Activated naive CD8-positive, alpha-beta T cell treated with anti-CD3 and anti-CD28 coated beads, Interleukin-2, amount 10 ng/mL, durations not matched to agents 7 days and 5 days (primary cell): ENCODE data around the gene PMS2. TPM values are rescaled to one million over a fixed set of nuclear protein-coding genes. Genes with fewer than 3 reads are reported as not detected.
"Not testable (repeated sequence)": the region's sequence is repeated elsewhere in the genome, so short reads cannot be mapped to it uniquely, and the experiment has no call there.

Experiments
- ATAC-seq: fragments of 150-1000 bp; cut with Tn5 transposase; one replicate; pipeline ENCODE4 v1.10.0; 2021; ENCODE audit warnings: low read depth, moderate library complexity
- POLR2A ChIA-PET: fragments of 350-600 bp; sonication (Branson Sonifier 250); formaldehyde crosslinking; loops from one replicate; lab custom pipeline; 2021; ENCODE audit warnings: antibody characterized with exemption; lab: Charles Lee
- DNase-seq: peaks from one replicate; pipeline ENCODE4 v3.0.0; 2021
- H3K27ac Mint-ChIP-seq: one replicate; pipeline ENCODE4 v1.8.0; 2022; ENCODE audit warnings: mild to moderate bottlenecking, mixed read lengths
- H3K27me3 Mint-ChIP-seq: one replicate; pipeline ENCODE4 v1.8.0; 2022; ENCODE audit warnings: mild to moderate bottlenecking, moderate library complexity, mixed read lengths
- H3K36me3 Mint-ChIP-seq: one replicate; pipeline ENCODE4 v1.8.0; 2021; ENCODE audit warnings: mild to moderate bottlenecking, mixed read lengths
- H3K4me1 Mint-ChIP-seq: one replicate; pipeline ENCODE4 v1.8.0; 2021; ENCODE audit warnings: mixed read lengths
- H3K4me3 Mint-ChIP-seq: one replicate; pipeline ENCODE4 v1.8.0; 2022; ENCODE audit warnings: mild to moderate bottlenecking, moderate library complexity, mixed read lengths
- H3K9me3 Mint-ChIP-seq: one replicate; pipeline ENCODE4 v1.8.0; 2021; ENCODE audit warnings: mixed read lengths
- total RNA-seq, 2 experiments: library from RNA; stranded (reverse); gene quantifications; one replicate each; pipeline ENCODE4 v1.2.3, GENCODE V29; 2021

Gene PMS2
- total RNA-seq, 2 experiments from 2014 or later, result 21.1 to 24.1 TPM

DNA sequence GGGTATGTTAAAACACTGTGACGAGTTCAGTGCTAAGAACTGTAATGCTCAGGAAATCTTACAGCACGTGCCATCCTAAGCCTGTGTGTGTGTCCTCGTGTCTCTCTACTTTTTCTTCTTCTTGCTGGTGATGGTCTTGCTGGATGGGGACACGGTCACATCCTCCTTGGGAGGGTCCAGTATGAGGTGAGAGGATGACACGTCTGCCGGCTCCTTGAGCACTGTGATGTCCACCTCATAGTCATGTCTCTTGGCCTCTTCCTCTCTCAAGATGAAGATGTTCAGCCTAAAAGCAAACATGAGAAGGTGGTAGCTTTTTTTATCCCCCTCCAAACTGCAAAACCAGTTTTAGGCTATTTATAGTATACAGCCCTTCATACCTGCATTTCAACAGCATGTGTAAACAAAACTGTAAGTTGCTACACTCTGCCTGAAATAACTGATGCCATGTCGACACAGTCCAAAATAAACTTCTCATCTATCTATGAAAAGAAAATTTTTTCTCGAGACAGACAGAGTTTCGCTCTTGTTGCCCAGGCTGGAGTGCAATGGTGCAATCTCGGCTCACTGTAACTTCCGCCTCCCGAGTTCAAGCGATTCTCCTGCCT lies 82.5 kb downstream of the PMS2 start:
- H3K4me1 Mint-ChIP-seq, result not testable (repeated sequence)

DNA sequence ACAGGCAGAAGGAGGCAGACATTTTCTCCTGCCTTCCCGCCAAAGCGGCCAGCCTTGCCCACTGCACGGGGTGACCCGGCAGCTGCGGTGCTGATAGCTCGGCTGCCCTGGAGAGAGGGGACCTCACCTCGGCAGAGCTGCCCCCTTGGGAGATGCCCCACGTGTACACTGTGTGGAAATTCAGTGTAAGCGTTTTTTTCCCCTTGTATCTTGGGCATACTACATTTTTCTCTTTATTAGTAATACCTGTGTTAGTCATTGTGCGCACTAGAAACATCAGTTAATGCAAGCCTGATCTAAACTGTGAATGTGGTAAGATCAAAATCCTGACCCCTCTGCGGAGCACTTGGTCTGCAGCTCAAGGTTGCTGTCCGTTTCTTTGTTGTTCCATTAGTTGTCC lies 84.2 kb downstream of the PMS2 start:
- ATAC-seq, H3K27ac Mint-ChIP-seq, POLR2A ChIA-PET, H3K27me3 Mint-ChIP-seq, DNase-seq, H3K36me3 Mint-ChIP-seq, H3K4me3 Mint-ChIP-seq, H3K4me1 Mint-ChIP-seq, H3K9me3 Mint-ChIP-seq: not testable (repeated sequence)

More for the DNA sequence above, 82.5 kb downstream of the PMS2 start:
- DNase-seq, H3K36me3 Mint-ChIP-seq, H3K4me3 Mint-ChIP-seq, H3K27me3 Mint-ChIP-seq, POLR2A ChIA-PET, H3K27ac Mint-ChIP-seq, H3K9me3 Mint-ChIP-seq, ATAC-seq: not testable (repeated sequence)

DNA sequence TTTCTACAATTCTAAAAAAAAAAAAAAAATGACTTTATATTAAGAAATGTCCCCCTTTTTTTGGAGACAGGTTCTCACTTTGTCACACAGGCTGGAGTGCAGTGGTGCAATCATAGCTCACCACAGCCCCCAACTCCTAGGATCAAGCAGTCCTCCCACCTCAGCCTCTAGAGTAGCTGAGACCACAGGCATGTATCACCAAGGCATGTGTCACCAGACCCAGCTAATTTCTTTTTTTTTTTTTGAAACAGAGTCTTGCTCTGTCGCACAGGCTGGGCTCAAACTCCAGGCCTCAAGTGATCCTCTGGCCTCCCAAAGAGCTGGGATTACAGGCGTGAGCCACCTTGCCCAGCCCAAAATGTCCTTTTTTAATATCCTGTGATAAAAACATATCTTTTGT lies 84.7 kb downstream of the PMS2 start:
- ATAC-seq, H3K27ac Mint-ChIP-seq, H3K4me3 Mint-ChIP-seq, DNase-seq, H3K36me3 Mint-ChIP-seq, H3K27me3 Mint-ChIP-seq, H3K4me1 Mint-ChIP-seq, POLR2A ChIA-PET, H3K9me3 Mint-ChIP-seq: not testable (repeated sequence)

Other genes starting within 250 kb of the PMS2 start
- gene RNF216, start 227.4 kb downstream of the PMS2 start, total RNA-seq, result 10 to 100 TPM; 50.0 to 55.0 TPM
- gene OCM, start 128.3 kb downstream of the PMS2 start, total RNA-seq, result 1 to 10 TPM; 1.9 to 2.6 TPM
- 10 to 100 TPM; 74.2 to 76.1 TPM for gene CCZ1, start 110.3 kb downstream of the PMS2 start, total RNA-seq
- gene RSPH10B, start 38.4 kb downstream of the PMS2 start, total RNA-seq, result under 1 TPM in 1 of 2 experiments, not detected in 1; 0.53 TPM
- 10 to 100 TPM; 21.4 to 23.8 TPM for gene AIMP2, start 223 bp upstream of the PMS2 start, total RNA-seq
- gene ANKRD61, start 22.3 kb upstream of the PMS2 start, total RNA-seq, result not detected
- gene EIF2AK1, start 50.1 kb upstream of the PMS2 start, total RNA-seq, result 100 to 1,000 TPM in 1 of 2 experiments, 10 to 100 TPM in 1; 96.4 to 113 TPM
- 10 to 100 TPM; 14.7 to 16.2 TPM for gene USP42, start 95.9 kb upstream of the PMS2 start, total RNA-seq